ENCODE measurements around the gene CNTNAP2.
"Not testable (repeated sequence)": the region's sequence is repeated elsewhere in the genome, so short reads cannot be mapped to it uniquely, and the experiment has no call there.

The CNTNAP2 gene

DNA sequence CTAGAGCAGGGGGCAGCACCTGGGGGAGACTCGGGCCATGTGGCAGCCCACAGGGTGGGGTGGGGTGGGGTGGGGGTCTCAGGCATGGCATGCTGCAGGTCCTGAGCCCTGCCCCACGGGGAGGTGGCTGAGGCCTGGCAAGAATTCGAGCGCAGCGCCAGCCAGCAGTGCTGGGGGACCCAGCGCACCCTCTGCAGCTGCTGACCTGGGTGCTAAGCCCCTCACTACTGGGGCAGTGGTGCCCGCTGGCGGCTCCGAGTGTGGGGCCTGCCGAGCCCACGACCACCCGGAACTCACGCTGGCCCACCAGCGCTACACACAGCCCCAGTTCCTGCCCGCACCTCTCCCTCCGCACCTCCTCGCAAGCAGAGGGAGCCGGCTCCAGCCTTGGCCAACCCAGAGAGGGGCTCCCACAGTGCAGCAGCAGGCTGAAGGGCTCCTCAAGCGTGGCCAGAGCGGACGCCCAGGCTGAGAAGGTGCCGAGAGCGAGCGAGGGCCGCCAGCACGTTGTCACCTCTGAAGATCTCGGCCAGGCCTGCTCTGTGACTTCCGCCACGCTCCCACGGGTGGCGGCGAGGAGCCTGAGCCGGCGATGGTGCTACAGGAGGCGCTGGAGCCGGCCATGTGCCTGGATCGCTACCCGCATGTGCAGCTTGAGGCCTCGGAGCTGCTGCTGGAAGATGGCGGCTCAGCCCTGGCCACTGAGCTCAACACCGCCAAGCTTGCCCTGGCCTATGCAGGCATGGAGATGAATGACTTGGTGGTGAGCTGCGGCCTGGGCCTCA, 2328.9 kb downstream of the CNTNAP2 start:
- H3K9ac ChIP-seq (ENCODE audit: low read length), result no peak overlapping the region
- no peak overlapping the region for H2BK120ac ChIP-seq (ENCODE audit: insufficient read depth, low read length, poor library complexity)
- H3K9me3 ChIP-seq (ENCODE audit: insufficient read depth, low read depth, low read length), result peaks cover 11% of the 10 kb centered on the region
- H4K8ac ChIP-seq (ENCODE audit: low read depth, low read length), result no peak overlapping the region
- H3K4me1 ChIP-seq (ENCODE audit: control insufficient read depth in 1 of 2, insufficient read depth in 2 of 2, low read length in 2 of 2), result no peaks in the 10 kb centered on the region
- H3K18ac ChIP-seq (ENCODE audit: low read length), result no peak overlapping the region
- H3K4me2 ChIP-seq (ENCODE audit: low read length), result no peak overlapping the region
- peaks cover 0 to 5% of the 10 kb centered on the region in 2 experiments for H3K36me3 ChIP-seq (ENCODE audit: control insufficient read depth in 1 of 2, insufficient read depth in 2 of 2, low read length in 2 of 2)
- H4K12ac ChIP-seq (ENCODE audit: low read depth, low read length), result no peak overlapping the region
- H3K4ac ChIP-seq (ENCODE audit: low read depth, low read length), result no peak overlapping the region
- H3K4me3 ChIP-seq (ENCODE audit: low read depth, low read length), result peak overlapping the region; percentile 25
- WGBS (ENCODE audit: extremely low coverage, insufficient coverage, insufficient read length), result no CpG with 5 or more reads among the region's 42 CpGs
- H3K27me3 ChIP-seq (ENCODE audit: insufficient read depth, low read length), result no peaks in the 10 kb centered on the region
- no peaks in the 10 kb centered on the region for H3K79me2 ChIP-seq (ENCODE audit: control insufficient read depth, insufficient read depth, low read length, poor library complexity)
- no peak overlapping the region for H2AK5ac ChIP-seq (ENCODE audit: low read length)
- no peak overlapping the region for H3K27ac ChIP-seq (ENCODE audit: low read depth, low read length)
- H2BK5ac ChIP-seq (ENCODE audit: low read depth, low read length, poor library complexity), result no peak overlapping the region
- no peak overlapping the region for H4K91ac ChIP-seq (ENCODE audit: low read depth, low read length)
- no peaks in the 10 kb centered on the region for H3K79me1 ChIP-seq (ENCODE audit: low read length)
- DNase-seq, result no peak
- no peak overlapping the region for H3K23ac ChIP-seq (ENCODE audit: low read length)
- no peak overlapping the region for H3K14ac ChIP-seq (ENCODE audit: low read length)
- H2AFZ ChIP-seq (ENCODE audit: insufficient read depth, low read length, poor library complexity), result no peak overlapping the region
- H2BK12ac ChIP-seq (ENCODE audit: low read length), result no peak overlapping the region

DNA sequence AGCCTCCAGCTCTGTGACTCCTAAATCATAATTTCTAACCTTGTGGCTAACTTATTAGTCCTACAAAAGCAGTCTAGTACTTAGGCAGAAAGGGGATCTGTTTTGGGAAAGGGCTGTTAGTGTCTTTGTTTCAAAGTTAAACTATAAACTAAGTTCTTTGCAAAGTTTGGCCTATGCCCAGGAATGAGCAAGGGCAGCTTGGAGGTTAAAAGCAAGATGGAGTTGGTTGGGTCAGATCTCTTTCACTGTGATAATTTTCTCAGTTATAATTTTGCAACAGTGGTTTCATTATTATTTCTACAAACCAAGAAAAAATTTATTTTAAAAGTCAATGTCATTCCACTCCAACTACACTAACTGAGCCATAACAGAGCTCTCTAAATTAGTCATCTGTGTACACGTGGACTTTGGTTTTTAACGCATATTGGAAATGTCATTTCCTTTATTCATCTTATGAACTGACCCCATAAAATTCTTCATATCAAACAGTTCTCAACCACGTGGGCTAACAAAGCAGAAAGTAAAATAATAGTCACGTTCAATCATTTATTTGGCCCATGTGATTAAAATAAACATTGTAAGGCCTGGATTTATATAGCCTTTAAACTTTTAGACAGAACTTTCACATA, 2330.7 kb downstream of the CNTNAP2 start:
- Histone ChIP-seq H4K8ac (ENCODE audit: low read depth, low read length) (no peak overlapping the region), H2BK5ac (ENCODE audit: low read depth, low read length, poor library complexity) (no peak overlapping the region), H2AFZ (ENCODE audit: insufficient read depth, low read length, poor library complexity) (no peak overlapping the region), H2BK12ac (ENCODE audit: low read length) (no peak overlapping the region), H3K9ac (ENCODE audit: low read length) (no peak overlapping the region), H3K4me2 (ENCODE audit: low read length) (no peak overlapping the region), H3K23ac (ENCODE audit: low read length) (no peak overlapping the region), H3K9me3 (ENCODE audit: insufficient read depth, low read depth, low read length) (peaks cover 11% of the 10 kb centered on the region), H3K27ac (ENCODE audit: low read depth, low read length) (no peak overlapping the region), H2AK5ac (ENCODE audit: low read length) (no peak overlapping the region), H3K18ac (ENCODE audit: low read length) (no peak overlapping the region), H4K12ac (ENCODE audit: low read depth, low read length) (no peak overlapping the region), H2BK120ac (ENCODE audit: insufficient read depth, low read length, poor library complexity) (no peak overlapping the region), H3K36me3 (ENCODE audit: control insufficient read depth in 1 of 2, insufficient read depth in 2 of 2, low read length in 2 of 2) (peaks cover 0 to 5% of the 10 kb centered on the region in 2 experiments), H3K14ac (ENCODE audit: low read length) (no peak overlapping the region), H3K4ac (ENCODE audit: low read depth, low read length) (no peak overlapping the region), H4K91ac (ENCODE audit: low read depth, low read length) (no peak overlapping the region), H3K4me1 (ENCODE audit: control insufficient read depth in 1 of 2, insufficient read depth in 2 of 2, low read length in 2 of 2) (no peaks in the 10 kb centered on the region), H3K79me2 (ENCODE audit: control insufficient read depth, insufficient read depth, low read length, poor library complexity) (no peaks in the 10 kb centered on the region), H3K79me1 (ENCODE audit: low read length) (no peaks in the 10 kb centered on the region), H3K4me3 (ENCODE audit: low read depth, low read length) (no peak overlapping the region), H3K27me3 (ENCODE audit: insufficient read depth, low read length) (no peaks in the 10 kb centered on the region)
- no CpG with 5 or more reads among the region's 4 CpGs for WGBS (ENCODE audit: extremely low coverage, insufficient coverage, insufficient read length)
- no peak for DNase-seq

DNA sequence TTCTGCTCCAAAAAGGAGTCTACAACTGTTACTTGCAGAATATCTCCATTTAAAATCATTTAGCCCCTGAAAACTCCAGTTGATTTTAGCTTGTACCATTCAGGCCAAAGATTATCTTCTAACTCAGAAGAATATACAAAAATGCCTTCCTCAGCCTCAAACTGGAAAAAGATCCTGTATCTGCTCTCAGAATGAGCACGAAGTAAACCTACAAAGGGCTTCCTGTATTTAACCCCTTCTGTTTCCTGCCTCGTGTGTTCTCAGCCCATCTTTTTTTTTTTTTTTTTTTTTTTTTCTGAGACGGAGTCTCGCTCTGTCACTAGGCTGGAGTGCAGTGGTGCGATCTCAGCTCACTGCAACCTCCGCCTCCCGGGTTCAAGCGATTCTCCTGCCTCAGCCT, 2334.9 kb downstream of the CNTNAP2 start:
- H4K8ac ChIP-seq (ENCODE audit: low read depth, low read length); H3K9me3 ChIP-seq (ENCODE audit: insufficient read depth, low read depth, low read length); H3K4me3 ChIP-seq (ENCODE audit: low read depth, low read length); H3K4me2 ChIP-seq (ENCODE audit: low read length); H3K18ac ChIP-seq (ENCODE audit: low read length); H2AFZ ChIP-seq (ENCODE audit: insufficient read depth, low read length, poor library complexity); H3K36me3 ChIP-seq (ENCODE audit: control insufficient read depth in 1 of 2, insufficient read depth in 2 of 2, low read length in 2 of 2); H2AK5ac ChIP-seq (ENCODE audit: low read length); DNase-seq; H3K4me1 ChIP-seq (ENCODE audit: control insufficient read depth in 1 of 2, insufficient read depth in 2 of 2, low read length in 2 of 2); H2BK5ac ChIP-seq (ENCODE audit: low read depth, low read length, poor library complexity); H2BK120ac ChIP-seq (ENCODE audit: insufficient read depth, low read length, poor library complexity); H2BK12ac ChIP-seq (ENCODE audit: low read length); H3K79me1 ChIP-seq (ENCODE audit: low read length); H3K27ac ChIP-seq (ENCODE audit: low read depth, low read length); H3K23ac ChIP-seq (ENCODE audit: low read length); H4K91ac ChIP-seq (ENCODE audit: low read depth, low read length); H3K79me2 ChIP-seq (ENCODE audit: control insufficient read depth, insufficient read depth, low read length, poor library complexity); H4K12ac ChIP-seq (ENCODE audit: low read depth, low read length); H3K14ac ChIP-seq (ENCODE audit: low read length); H3K9ac ChIP-seq (ENCODE audit: low read length); H3K4ac ChIP-seq (ENCODE audit: low read depth, low read length); H3K27me3 ChIP-seq (ENCODE audit: insufficient read depth, low read length): not testable (repeated sequence)
- no CpG with 5 or more reads among the region's 8 CpGs for WGBS (ENCODE audit: extremely low coverage, insufficient coverage, insufficient read length)

DNA sequence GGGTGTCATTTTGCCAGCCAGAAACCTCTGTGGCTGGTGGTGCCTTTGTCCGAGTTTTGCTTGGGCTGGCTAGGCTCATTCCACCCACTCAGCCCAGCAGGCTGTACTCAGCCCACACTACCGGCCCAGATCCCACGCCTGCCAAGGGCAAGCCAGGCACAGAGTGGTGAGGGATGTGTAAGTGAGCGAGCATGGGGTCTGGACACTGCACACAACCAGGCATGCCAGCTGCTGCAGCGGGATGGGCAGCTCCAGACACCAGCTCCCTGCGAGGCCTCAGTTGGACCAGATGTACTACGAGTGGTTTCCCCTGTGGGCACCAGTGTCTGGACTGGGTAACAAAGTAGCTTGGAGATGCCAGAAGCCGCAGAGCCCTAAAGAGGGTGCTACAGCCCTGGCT, 2339.8 kb downstream of the CNTNAP2 start:
- Histone ChIP-seq H3K27me3 (ENCODE audit: insufficient read depth, low read length) (no peaks in the 10 kb centered on the region), H4K12ac (ENCODE audit: low read depth, low read length) (no peak overlapping the region), H3K36me3 (ENCODE audit: control insufficient read depth in 1 of 2, insufficient read depth in 2 of 2, low read length in 2 of 2) (peaks cover 0 to 2% of the 10 kb centered on the region in 2 experiments), H3K4me1 (ENCODE audit: control insufficient read depth in 1 of 2, insufficient read depth in 2 of 2, low read length in 2 of 2) (peaks cover 0 to 2% of the 10 kb centered on the region in 2 experiments), H2BK12ac (ENCODE audit: low read length) (no peak overlapping the region), H2AK5ac (ENCODE audit: low read length) (peak overlapping the region; percentile 36), H4K91ac (ENCODE audit: low read depth, low read length) (peak overlapping the region; percentile 11), H3K23ac (ENCODE audit: low read length) (no peak overlapping the region), H4K8ac (ENCODE audit: low read depth, low read length) (peak overlapping the region; percentile 23), H3K9ac (ENCODE audit: low read length) (no peak overlapping the region), H2BK5ac (ENCODE audit: low read depth, low read length, poor library complexity) (no peak overlapping the region), H3K9me3 (ENCODE audit: insufficient read depth, low read depth, low read length) (peaks cover 2% of the 10 kb centered on the region), H3K4me3 (ENCODE audit: low read depth, low read length) (peak overlapping the region; percentile 44), H3K14ac (ENCODE audit: low read length) (no peak overlapping the region), H3K27ac (ENCODE audit: low read depth, low read length) (no peak overlapping the region), H3K79me1 (ENCODE audit: low read length) (no peaks in the 10 kb centered on the region), H3K79me2 (ENCODE audit: control insufficient read depth, insufficient read depth, low read length, poor library complexity) (no peaks in the 10 kb centered on the region), H3K4me2 (ENCODE audit: low read length) (no peak overlapping the region), H3K4ac (ENCODE audit: low read depth, low read length) (no peak overlapping the region), H2BK120ac (ENCODE audit: insufficient read depth, low read length, poor library complexity) (no peak overlapping the region), H3K18ac (ENCODE audit: low read length) (no peak overlapping the region), H2AFZ (ENCODE audit: insufficient read depth, low read length, poor library complexity) (no peak overlapping the region)
- no peak for DNase-seq
- no CpG with 5 or more reads among the region's 8 CpGs for WGBS (ENCODE audit: extremely low coverage, insufficient coverage, insufficient read length)
